ENCODE results near the gene RTKN. TPM values are rescaled to one million over a fixed set of nuclear protein-coding genes. Genes with fewer than 3 reads are reported as not detected.
"Not testable (repeated sequence)": the region's sequence is repeated elsewhere in the genome, so short reads cannot be mapped to it uniquely, and the experiment has no call there.

Gene RTKN
- 10 to 100 TPM; 62.1 to 79.9 (median 66.2) TPM for polyA plus RNA-seq (ENCODE audit: insufficient read length in 4 of 4)

- peak in 1 of 4 donors; percentile 53 for DNase-seq (ENCODE audit: low read depth in 4 of 4, low spot score in 3 of 4)
These were observed at the start of gene RTKN for GRCh38 chr2:74441690-74442482. Gene RTKN (minus strand): TSS chr2:74441937. CDS start chr2:74441816, 121 bp downstream.

GRCh38 chr2:74489906-74490305 is 48.2 kb upstream of the RTKN start:
- no peak for DNase-seq (ENCODE audit: low read depth in 4 of 4, low spot score in 3 of 4)

GRCh38 chr2:74488643-74489481 is 47.1 kb upstream of the RTKN start:
- no peak for DNase-seq (ENCODE audit: low read depth in 4 of 4, low spot score in 3 of 4)

- DNase-seq (ENCODE audit: low read depth in 4 of 4, low spot score in 3 of 4), result no peak
These were observed 44.4 kb upstream of the RTKN start for GRCh38 chr2:74486141-74486540.

- not testable (repeated sequence) for DNase-seq (ENCODE audit: low read depth in 4 of 4, low spot score in 3 of 4)
These were observed 42.0 kb upstream of the RTKN start for GRCh38 chr2:74483675-74484164.

GRCh38 chr2:74482801-74483674 is 41.3 kb upstream of the RTKN start, which contains the start of the genes CCDC142 and TTC31:
Gene CCDC142 (minus strand): TSS chr2:74482998. CDS start chr2:74482837, 161 bp downstream.
Gene TTC31 (plus strand): TSS chr2:74483081. CDS start chr2:74483096, 15 bp downstream.
- peak; percentile 92 to 96 (median 94) for DNase-seq (ENCODE audit: low read depth in 4 of 4, low spot score in 3 of 4)

GRCh38 chr2:74481961-74482800 is 40.4 kb upstream of the RTKN start:
- no peak for DNase-seq (ENCODE audit: low read depth in 4 of 4, low spot score in 3 of 4)

- no peak for DNase-seq (ENCODE audit: low read depth in 4 of 4, low spot score in 3 of 4)
These were observed 39.7 kb upstream of the RTKN start for GRCh38 chr2:74481431-74481830.

- no peak for DNase-seq (ENCODE audit: low read depth in 4 of 4, low spot score in 3 of 4)
These were observed 33.2 kb upstream of the RTKN start for GRCh38 chr2:74474899-74475298.

- DNase-seq (ENCODE audit: low read depth in 4 of 4, low spot score in 3 of 4), result no peak
These were observed 32.7 kb upstream of the RTKN start for GRCh38 chr2:74474481-74474880.

- DNase-seq (ENCODE audit: low read depth in 4 of 4, low spot score in 3 of 4), result no peak
These were observed 31.2 kb upstream of the RTKN start for GRCh38 chr2:74472945-74473258.

- DNase-seq (ENCODE audit: low read depth in 4 of 4, low spot score in 3 of 4), result peak; percentile 91 to 97 (median 94)
These were observed 30.6 kb upstream of the RTKN start, which contains the start of gene MRPL53 for GRCh38 chr2:74472086-74472944. Gene MRPL53 (minus strand): TSS chr2:74472680. CDS start chr2:74472660, 20 bp downstream.

- DNase-seq (ENCODE audit: low read depth in 4 of 4, low spot score in 3 of 4), result no peak
These were observed 29.8 kb upstream of the RTKN start for GRCh38 chr2:74471332-74472065.

- DNase-seq (ENCODE audit: low read depth in 4 of 4, low spot score in 3 of 4), result not testable (repeated sequence)
These were observed 29.0 kb upstream of the RTKN start for GRCh38 chr2:74470742-74471141.

- DNase-seq (ENCODE audit: low read depth in 4 of 4, low spot score in 3 of 4), result no peak
These were observed 22.7 kb upstream of the RTKN start for GRCh38 chr2:74464406-74464805.

GRCh38 chr2:74462786-74463105 is 21.0 kb upstream of the RTKN start:
- no peak for DNase-seq (ENCODE audit: low read depth in 4 of 4, low spot score in 3 of 4)

GRCh38 chr2:74462054-74462785 is 20.5 kb upstream of the RTKN start:
- no peak for DNase-seq (ENCODE audit: low read depth in 4 of 4, low spot score in 3 of 4)
